GM12878 (cell line): ENCODE measurements around the gene IRF8.
"Not testable (repeated sequence)": the region's sequence is repeated elsewhere in the genome, so short reads cannot be mapped to it uniquely, and the experiment has no call there.

Experiments
- CHD4 ChIP-seq: fragments of 200-600 bp; sonication (generic); IDR thresholded peaks from 2 replicates; pipeline ENCODE4 v1.6.1; 2016; ENCODE audit warnings: mild to moderate bottlenecking
- ELK1 ChIP-seq: IDR thresholded peaks from 2 replicates; pipeline ENCODE4 v1.6.1; 2012; ENCODE audit warnings: low read depth, low read length, improper control_type of control experiment
- EZH2 ChIP-seq: IDR thresholded peaks from 2 replicates; pipeline ENCODE4 v1.6.1; 2012; ENCODE audit warnings: low read depth, mild to moderate bottlenecking, control low read depth, inconsistent platforms, low read length, borderline replicate concordance; ENCODE audit not compliant: control insufficient read depth
- POLR2A ChIP-seq: IDR thresholded peaks from 2 replicates; pipeline ENCODE4 v1.6.1; 2011; ENCODE audit warnings: low read depth, mild to moderate bottlenecking, low read length
- POLR2AphosphoS5 ChIP-seq: IDR thresholded peaks from 2 replicates; pipeline ENCODE4 v1.6.1; 2011; ENCODE audit warnings: mild to moderate bottlenecking, low read length, inconsistent platforms
- RAD21 ChIP-seq: IDR thresholded peaks from 2 replicates; pipeline ENCODE4 v1.6.1; 2011; ENCODE audit warnings: mild to moderate bottlenecking, low read depth, low read length, moderate library complexity; ENCODE audit not compliant: insufficient read depth
- RAD51 ChIP-seq: fragments of 450-650 bp; IDR thresholded peaks from 2 replicates; pipeline ENCODE4 v1.6.1; 2016; ENCODE audit warnings: moderate library complexity, mild to moderate bottlenecking, inconsistent platforms
- STAT1 ChIP-seq: fragments of 450-650 bp; conservative IDR thresholded peaks from 2 replicates; pipeline ENCODE4 v1.6.1; 2014; ENCODE audit warnings: antibody characterized with exemption, mild to moderate bottlenecking
- TF ChIP-seq, protein P1 (sequence below), 3 experiments: IDR thresholded peaks in 2 of 3; conservative IDR thresholded peaks in 1 of 3; 2 replicates each; pipeline ENCODE4 v1.5.1; 2011; ENCODE audit warnings: low read depth in 3 of 3, low read length in 3 of 3, mild to moderate bottlenecking in 3 of 3, control low read depth in 2 of 3, moderate library complexity in 2 of 3, inconsistent platforms in 1 of 3, mixed read lengths in 1 of 3; ENCODE audit not compliant: control insufficient read depth in 2 of 3, insufficient read depth in 1 of 3; ENCODE audit errors: extremely low read depth in 1 of 3
- TF ChIP-seq, protein P2 (sequence below): fragments of 450-650 bp; formaldehyde crosslinking; IDR thresholded peaks from 2 replicates; pipeline ENCODE4 v1.4.0; 2020; ENCODE audit warnings: mild to moderate bottlenecking, moderate library complexity

DNA sequence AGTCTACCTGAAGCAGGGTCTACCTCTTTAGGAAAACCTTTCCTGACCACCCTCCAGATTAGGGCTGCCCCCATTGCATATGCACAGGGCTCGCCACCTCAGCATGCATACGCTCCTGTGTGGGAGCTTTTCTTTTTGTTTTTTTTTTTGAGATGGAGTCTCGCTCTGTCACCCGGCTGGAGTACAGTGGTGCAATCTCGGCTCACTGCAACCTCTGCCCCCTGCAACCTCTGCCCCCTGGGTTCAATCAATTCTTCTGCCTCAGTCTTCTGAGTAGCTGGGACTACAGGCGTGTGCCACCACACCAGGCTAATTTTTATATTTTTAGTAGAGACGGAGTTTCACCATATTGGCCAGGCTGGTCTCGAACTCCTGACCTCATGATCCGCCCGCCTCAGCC, 43.7 kb downstream of the IRF8 start:
- TF ChIP-seq, protein P1, sequence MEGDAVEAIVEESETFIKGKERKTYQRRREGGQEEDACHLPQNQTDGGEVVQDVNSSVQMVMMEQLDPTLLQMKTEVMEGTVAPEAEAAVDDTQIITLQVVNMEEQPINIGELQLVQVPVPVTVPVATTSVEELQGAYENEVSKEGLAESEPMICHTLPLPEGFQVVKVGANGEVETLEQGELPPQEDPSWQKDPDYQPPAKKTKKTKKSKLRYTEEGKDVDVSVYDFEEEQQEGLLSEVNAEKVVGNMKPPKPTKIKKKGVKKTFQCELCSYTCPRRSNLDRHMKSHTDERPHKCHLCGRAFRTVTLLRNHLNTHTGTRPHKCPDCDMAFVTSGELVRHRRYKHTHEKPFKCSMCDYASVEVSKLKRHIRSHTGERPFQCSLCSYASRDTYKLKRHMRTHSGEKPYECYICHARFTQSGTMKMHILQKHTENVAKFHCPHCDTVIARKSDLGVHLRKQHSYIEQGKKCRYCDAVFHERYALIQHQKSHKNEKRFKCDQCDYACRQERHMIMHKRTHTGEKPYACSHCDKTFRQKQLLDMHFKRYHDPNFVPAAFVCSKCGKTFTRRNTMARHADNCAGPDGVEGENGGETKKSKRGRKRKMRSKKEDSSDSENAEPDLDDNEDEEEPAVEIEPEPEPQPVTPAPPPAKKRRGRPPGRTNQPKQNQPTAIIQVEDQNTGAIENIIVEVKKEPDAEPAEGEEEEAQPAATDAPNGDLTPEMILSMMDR (IDR thresholded peaks at IDR 0.05 in 2 of 3, conservative IDR thresholded peaks at IDR 0.05 in 1 of 3; ENCODE audit: control insufficient read depth in 2 of 3, extremely low read depth in 1 of 3, insufficient read depth in 1 of 3, low read depth in 3 of 3, low read length in 3 of 3) = not testable (repeated sequence)
- TF ChIP-seq RAD21, ELK1, POLR2AphosphoS5, CHD4, POLR2A, STAT1, RAD51, EZH2: not testable (repeated sequence)
- TF ChIP-seq, protein P2, sequence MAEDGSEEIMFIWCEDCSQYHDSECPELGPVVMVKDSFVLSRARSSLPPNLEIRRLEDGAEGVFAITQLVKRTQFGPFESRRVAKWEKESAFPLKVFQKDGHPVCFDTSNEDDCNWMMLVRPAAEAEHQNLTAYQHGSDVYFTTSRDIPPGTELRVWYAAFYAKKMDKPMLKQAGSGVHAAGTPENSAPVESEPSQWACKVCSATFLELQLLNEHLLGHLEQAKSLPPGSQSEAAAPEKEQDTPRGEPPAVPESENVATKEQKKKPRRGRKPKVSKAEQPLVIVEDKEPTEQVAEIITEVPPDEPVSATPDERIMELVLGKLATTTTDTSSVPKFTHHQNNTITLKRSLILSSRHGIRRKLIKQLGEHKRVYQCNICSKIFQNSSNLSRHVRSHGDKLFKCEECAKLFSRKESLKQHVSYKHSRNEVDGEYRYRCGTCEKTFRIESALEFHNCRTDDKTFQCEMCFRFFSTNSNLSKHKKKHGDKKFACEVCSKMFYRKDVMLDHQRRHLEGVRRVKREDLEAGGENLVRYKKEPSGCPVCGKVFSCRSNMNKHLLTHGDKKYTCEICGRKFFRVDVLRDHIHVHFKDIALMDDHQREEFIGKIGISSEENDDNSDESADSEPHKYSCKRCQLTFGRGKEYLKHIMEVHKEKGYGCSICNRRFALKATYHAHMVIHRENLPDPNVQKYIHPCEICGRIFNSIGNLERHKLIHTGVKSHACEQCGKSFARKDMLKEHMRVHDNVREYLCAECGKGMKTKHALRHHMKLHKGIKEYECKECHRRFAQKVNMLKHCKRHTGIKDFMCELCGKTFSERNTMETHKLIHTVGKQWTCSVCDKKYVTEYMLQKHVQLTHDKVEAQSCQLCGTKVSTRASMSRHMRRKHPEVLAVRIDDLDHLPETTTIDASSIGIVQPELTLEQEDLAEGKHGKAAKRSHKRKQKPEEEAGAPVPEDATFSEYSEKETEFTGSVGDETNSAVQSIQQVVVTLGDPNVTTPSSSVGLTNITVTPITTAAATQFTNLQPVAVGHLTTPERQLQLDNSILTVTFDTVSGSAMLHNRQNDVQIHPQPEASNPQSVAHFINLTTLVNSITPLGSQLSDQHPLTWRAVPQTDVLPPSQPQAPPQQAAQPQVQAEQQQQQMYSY = not testable (repeated sequence)
